Urothelium cell line (cell line): ENCODE data around the gene PUDP.
"Not testable (repeated sequence)": the region's sequence is repeated elsewhere in the genome, so short reads cannot be mapped to it uniquely, and the experiment has no call there.

Experiments used
- DNase-seq: peaks from one replicate; pipeline ENCODE4 v3.0.0; 2011; ENCODE audit warnings: low spot score, mixed read lengths
- FAIRE-seq: peaks from 2 replicates; lab custom pipeline; 2011; peaks lifted over from hg19 to GRCh38; lab: Jason Lieb, UNC

Gene PUDP

DNA sequence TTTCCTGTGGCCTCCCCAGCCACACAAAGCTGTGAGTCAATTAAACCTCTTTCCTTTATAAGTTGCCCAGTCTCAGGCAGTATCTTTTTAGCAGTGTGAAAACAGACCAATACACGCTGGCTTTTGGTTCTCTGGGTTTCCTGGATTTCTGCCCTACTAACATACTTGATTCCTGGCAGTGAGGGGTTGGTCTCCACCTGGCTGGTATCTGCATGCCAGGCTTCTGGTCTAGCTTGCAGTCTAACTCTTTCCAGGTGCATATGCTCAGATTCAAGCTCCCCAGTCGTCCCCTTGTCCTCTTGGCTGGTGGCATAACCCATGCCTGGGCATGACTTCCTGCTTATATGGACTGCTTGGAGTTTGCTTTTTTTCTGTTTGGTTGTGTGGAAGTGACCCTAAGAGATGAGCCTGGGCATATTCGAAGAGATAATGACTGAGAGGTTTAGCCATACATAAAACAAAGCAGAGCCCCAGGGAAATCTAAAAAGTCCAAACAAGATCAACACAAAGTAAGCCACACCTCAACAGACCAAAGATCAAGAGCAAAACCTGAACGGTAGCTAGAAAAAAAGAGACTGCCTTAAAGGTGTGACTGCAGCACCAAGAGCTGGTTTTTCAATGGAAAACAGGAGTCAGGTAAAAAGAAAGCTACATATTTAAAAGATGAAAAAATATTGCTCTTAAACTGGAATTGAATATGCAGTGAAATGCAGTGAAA lies 102.6 kb downstream of the PUDP start:
- FAIRE-seq (no peak), DNase-seq (no peak)

DNA sequence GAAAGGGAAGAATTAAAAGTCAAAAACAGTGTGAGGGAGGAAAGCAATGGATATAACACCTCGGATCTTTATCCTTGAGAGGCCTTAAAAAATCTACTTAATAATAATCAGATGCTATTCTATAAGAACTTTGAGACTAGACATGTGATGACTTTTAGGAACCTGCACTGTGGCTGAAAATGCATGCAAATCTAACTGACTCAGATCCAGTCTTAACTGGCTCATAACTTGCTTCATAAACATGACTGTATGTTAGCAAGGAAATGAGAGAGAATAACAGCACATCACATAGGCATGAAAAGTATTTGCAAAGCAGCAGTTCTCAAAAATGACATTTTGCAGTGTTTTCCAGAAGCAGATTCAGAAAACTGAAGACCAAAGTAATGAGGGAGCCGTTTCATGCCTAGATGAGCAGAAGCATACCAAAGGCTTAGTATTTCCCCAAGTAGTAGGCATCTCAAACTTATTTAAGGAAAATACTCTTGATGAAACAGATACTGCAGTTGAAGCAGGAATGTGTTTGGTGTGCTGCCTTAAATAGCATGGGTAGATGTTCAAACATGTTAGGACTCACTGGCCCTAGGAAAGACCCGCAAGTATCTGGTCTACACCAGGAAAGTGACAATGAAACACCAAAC lies 104.0 kb downstream of the PUDP start:
- FAIRE-seq, DNase-seq: not testable (repeated sequence)

DNA sequence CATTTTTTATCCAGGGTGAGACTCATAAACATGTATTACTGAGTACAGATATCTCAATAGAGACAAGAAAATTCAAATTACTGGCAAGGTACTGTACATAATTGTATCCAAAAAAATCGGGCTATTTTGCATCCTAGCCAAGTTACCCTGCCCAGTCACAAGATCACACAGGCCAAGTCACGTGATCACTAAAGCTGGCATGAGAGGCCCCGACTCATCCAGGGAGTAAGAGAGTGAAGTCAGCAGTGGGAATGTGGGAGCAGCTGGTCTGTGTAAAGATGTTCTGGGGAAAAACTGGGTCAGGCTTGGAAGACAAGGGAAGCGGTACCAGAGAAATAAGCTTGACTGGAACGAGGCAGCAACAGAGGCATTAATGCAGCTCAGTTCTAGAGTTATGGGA lies 119.7 kb downstream of the PUDP start:
- no peak for FAIRE-seq
- DNase-seq = no peak

DNA sequence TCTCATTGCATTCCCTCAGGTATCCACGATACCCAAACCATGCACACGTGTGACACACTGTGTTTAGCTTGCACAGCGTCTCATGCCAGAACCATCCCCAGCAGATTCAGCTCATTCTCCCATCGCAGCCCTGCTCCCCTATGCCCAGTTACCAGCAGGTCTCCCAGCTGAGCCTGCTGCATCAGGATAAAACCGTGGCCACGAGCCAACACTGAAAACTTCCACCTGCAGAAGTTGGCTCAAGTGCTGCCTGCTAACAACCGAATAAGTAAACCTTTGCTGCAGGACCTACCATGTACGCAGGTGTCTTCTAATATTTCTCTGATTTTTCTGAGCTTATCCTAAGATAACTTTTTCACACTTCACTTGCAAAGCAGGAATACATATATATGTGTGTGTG lies 120.9 kb downstream of the PUDP start:
- no peak for FAIRE-seq
- no peak for DNase-seq

DNA sequence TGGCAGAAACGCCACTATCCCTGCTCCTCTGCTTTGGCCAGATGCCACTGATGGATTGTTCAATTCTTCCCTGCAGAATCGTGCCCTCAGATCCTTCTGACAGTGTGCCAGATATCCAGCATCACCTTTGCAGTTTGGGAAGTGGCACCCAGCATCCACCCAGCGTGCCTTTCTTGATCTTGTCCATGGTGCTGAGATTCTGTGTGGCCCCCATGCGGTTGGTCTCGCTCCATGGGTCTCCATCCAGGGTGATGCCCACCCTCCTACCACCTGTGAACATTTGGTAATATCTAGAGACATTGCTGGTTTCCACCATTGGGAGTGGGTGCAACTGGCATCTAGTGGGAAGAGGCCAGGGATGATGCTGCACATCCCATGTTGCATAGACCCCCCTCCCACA lies 121.6 kb downstream of the PUDP start:
- DNase-seq, FAIRE-seq: not testable (repeated sequence)

DNA sequence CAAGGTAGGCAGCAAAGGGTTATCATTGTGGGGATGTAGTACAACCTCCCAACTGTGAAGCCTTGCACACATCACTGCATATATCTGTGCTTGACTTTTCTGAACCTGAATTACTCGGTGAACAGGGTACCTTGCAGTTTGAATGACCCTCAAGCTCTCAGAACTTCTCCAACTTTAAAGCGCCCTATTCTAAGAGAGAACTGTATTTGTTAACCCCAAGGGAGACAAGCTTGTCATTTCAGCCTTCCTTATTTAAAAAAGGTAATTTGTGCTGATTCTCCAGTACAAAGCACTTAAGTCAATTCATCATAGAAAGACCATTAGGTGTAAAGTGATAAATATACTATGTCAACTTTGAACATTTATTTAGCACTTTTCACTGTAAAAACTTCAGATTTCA lies 122.5 kb downstream of the PUDP start:
- DNase-seq = no peak
- FAIRE-seq = no peak

DNA sequence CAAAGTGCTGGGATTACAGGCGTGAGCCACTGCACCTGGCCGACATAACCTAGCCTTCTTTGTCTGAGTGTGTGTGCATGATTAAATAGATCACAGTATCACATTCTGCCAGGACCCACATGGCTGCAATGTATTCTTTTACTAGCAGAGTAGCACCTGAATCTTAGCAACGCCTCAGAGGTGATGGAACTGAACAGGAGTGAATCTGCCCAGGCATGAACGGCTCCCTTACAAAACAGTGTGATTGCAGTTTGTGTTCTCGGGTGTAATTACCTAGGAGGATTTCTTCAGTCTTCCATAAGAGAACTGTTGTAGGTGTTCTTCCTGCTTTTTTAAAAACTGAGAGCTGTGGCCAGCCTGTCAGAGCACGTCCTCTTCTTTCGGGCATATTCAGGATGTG lies 123.1 kb downstream of the PUDP start:
- FAIRE-seq = no peak
- no peak for DNase-seq

DNA sequence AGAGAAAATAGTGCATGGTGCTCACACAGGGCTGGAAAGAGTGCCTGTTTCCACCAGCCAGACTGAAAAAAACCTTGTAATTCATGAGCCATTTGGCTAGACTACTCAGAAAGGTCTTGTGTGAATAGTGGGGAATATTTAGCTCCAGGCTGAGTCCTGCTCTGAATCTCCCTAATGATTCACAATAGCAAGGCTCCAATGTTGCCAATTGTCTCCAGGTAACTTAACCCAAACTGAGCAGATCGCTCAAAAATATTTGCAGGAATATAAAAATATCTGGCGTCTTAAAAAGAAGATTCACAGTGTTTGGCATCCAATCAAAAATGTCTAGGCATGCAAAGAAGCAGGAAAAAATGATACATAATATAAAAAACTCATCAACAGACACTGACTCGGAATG lies 125.0 kb downstream of the PUDP start:
- not testable (repeated sequence) for DNase-seq, FAIRE-seq

DNA sequence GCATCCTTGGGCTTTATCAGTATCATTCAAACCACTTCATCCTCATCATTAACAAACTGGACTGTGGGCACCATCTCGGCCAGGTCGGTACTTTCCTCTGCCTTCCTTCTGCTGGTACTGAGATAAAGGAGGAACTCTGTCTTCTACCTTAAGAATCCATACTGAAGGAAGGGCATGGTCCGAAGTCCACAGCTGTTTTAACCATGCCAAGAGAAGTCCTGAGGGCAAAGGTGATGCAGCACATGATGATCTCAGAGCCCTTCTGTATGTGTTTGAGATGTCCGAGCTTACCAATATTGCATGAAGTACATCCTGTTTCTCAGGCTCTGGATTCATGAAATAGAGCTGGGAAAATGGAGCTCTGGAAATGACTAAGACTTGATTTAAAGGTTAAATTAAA lies 126.0 kb downstream of the PUDP start:
- FAIRE-seq = no peak

DNA sequence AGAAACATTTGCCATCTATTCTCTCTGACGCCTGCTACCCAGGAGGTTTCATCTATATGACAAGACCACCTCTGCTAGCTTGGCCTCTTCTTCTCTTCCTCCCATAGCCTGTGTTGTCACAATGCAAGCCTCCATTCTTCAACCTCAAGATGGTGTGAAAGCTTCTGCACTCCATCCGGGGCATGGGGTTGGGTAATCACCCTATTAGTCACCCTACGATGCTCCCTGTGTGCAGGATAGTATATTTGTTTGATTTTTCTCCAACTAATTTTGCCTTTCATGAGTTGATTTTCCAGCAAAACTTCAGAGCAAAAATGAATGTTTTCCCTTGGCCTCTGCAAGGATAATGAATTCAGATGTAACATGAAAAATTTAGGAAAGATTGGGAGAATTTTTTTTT lies 128.4 kb downstream of the PUDP start:
- no peak for FAIRE-seq
- DNase-seq = no peak

More for the DNA sequence above, 126.0 kb downstream of the PUDP start:
- no peak for DNase-seq

DNA sequence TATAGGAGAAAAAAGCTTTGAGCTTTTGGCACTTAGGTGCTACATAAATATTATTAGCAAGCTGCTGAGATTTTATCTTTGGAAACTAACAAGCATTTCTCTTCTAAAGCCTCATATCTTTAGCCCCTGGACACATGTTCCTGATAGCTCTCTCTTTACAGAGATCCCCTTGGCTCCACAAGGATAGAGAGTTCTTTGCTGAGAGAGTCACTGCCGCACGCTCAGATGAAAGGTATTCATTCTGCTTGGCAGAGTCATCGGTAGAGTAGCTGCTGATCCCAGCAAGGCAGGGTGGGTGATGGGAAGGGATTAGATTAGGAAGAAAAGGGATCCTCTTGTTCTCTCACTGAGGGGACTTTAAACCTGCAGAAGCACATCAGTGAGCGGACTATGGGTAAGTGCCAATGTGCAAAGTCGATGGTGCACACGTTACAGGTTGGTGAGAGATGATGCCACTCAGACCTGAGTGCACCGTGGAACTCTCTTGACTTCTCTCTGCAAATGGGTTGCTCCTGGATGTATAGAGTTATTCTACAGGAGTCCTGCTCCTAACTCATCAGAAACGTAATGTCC lies 135.6 kb downstream of the PUDP start:
- DNase-seq, FAIRE-seq: not testable (repeated sequence)

DNA sequence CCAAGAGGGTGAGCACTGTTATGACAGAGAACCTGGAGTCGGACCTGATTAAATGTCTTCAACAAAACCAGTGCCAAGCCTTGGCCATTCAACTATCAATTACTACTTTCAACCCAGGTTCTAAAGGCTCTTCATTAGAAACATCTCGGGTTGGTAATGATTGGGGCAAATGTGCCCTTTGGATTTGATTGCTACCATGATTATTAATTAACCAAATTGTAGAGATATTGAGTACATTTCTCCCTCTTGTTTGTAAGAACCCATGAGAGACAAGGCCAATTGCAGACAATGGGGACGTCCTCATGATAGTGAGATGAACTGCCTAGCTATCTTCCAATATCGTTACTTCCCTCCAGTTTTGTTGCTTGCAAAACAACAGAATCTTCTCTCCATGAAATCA lies 137.1 kb downstream of the PUDP start:
- FAIRE-seq, DNase-seq: not testable (repeated sequence)

DNA sequence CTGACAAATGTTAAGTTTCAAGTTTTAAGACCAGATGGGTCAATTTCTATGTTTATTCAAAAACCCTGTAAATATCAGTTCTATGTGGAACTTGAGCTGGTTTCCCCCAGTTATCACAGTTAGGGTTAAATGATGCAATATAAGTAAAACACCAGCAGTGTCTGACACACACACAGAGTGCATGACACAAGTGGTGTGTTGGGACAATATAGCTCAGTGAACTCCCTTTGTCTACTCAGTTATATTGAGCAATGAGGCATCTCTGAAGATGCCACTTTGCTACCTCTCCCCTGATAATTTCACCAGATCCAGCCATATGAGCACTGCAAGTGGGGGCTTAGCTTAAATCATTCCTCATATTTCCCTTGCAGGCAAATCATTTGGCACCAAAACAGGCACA lies 140.6 kb downstream of the PUDP start:
- not testable (repeated sequence) for FAIRE-seq, DNase-seq
